ENCODE data around the gene DCDC2C.

The DCDC2C gene

GRCh38 chr2:3682811-3683210 lies 20.6 kb upstream of the DCDC2C start:
- no peak for TF ChIP-seq CTCF (IDR thresholded peaks at IDR 0.05; ENCODE audit: extremely low read depth, missing control alignments)
- no peak for DNase-seq (ENCODE audit: low spot score)

GRCh38 chr2:3683748-3684454 lies 19.5 kb upstream of the DCDC2C start:
- no peak for DNase-seq (ENCODE audit: low spot score)
- no peak for TF ChIP-seq CTCF (IDR thresholded peaks at IDR 0.05; ENCODE audit: extremely low read depth, missing control alignments)

- no peak for DNase-seq (ENCODE audit: low spot score)
- TF ChIP-seq CTCF (IDR thresholded peaks at IDR 0.05; ENCODE audit: extremely low read depth, missing control alignments): no peak
Observed at GRCh38 chr2:3689998-3690748, 13.2 kb upstream of the DCDC2C start.

- no peak for TF ChIP-seq CTCF (IDR thresholded peaks at IDR 0.05; ENCODE audit: extremely low read depth, missing control alignments)
Observed at GRCh38 chr2:3692375-3692774, 11.0 kb upstream of the DCDC2C start.

GRCh38 chr2:3696545-3696944 lies 6.8 kb upstream of the DCDC2C start:
- no peak for TF ChIP-seq CTCF (IDR thresholded peaks at IDR 0.05; ENCODE audit: extremely low read depth, missing control alignments)
- DNase-seq (ENCODE audit: low spot score): no peak

More at GRCh38 chr2:3692375-3692774, 11.0 kb upstream of the DCDC2C start:
- peak; percentile 37 for DNase-seq (ENCODE audit: low spot score)

GRCh38 chr2:3701071-3701470 lies 2.3 kb upstream of the DCDC2C start:
- DNase-seq (ENCODE audit: low spot score): no peak

More at GRCh38 chr2:3701071-3701470, 2.3 kb upstream of the DCDC2C start:
- no peak for TF ChIP-seq CTCF (IDR thresholded peaks at IDR 0.05; ENCODE audit: extremely low read depth, missing control alignments)
